GM21619 (cell line): ENCODE measurements around the gene MRM2.
A peak's percentile ranks its signal among the peaks of the same experiment; 100 is the strongest.

Experiments
- ATAC-seq: cut with Tn5 transposase; IDR thresholded peaks from one replicate; pipeline ENCODE4 v1.9.1; 2021; ENCODE audit not compliant: unreplicated experiment

MRM2 gene

GRCh38 chr7:2241580-2242540 is at the start of gene MRM2, which contains the start of gene NUDT1:
MRM2 (minus strand) TSS chr7:2242205; CDS start chr7:2242169, 36 bp downstream.
NUDT1 (plus strand) TSS chr7:2242226; CDS start chr7:2244575, 2,349 bp downstream.
- peak; percentile 57 for ATAC-seq

GRCh38 chr7:2290877-2291276 is 48.9 kb upstream of the MRM2 start:
- ATAC-seq = no peak

DNA sequence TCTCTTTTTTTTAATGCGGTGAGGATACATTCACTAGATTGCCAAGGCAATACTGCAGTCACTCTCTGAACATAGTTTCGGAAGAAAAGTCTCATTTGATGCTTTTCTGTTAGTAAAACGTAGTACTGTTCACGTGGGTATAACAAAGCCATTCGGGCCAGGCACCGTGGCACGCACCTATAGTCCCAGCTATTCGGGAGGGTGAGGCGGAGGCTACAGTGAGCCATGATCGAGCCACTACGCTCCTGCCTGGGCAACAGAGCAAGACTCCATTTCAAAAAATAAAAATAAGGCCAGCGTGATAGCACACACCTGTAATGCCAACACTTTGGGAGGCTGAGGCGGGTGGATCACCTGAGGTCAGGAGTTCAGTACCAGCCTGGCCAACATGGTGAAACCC is 47.6 kb upstream of the MRM2 start:
- ATAC-seq = no peak

GRCh38 chr7:2289111-2289586 is 47.1 kb upstream of the MRM2 start:
- ATAC-seq = no peak

GRCh38 chr7:2288503-2288902 is 46.5 kb upstream of the MRM2 start:
- ATAC-seq = peak; percentile 82

DNA sequence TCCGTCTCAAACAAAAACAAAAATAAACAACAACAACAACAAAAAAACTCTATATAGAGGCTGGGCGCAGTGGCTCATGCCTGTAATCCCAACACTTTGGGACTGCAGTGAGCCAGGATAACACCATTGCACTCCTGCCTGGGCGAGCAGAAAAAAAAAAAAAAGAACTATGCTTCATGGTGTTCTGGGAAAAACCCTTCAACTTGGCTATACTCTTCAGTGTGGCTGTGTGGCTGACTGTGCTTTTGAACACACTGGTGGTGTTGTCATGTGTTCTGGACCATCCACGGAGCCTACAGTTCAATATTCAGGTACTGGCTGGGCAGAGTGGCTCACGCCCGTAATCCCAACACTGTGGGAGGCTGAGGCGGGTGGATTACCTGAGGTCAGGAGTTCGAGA is 45.7 kb upstream of the MRM2 start:
- no peak for ATAC-seq

DNA sequence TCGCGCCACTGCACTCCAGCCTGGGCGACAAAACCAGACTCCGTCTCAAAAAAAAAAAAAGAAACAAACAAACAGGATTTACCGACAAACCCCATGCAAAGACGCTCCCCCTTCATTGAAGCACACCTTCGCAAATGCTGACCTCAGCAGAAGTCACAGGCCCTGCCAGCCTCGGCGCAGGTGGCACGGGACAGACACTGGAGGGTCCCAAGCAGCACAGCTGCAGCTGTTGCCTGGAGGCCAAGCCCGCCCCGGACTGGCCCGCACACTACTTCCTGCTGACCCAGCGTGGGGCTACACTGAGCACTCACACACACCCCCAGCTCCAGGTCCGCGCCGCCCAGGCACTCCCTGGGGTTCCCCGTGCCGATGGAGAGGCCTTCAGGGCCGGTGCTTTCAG is 41.1 kb upstream of the MRM2 start:
- ATAC-seq = no peak

GRCh38 chr7:2282185-2282751 is 40.3 kb upstream of the MRM2 start:
- ATAC-seq = no peak

GRCh38 chr7:2281541-2281940 is 39.5 kb upstream of the MRM2 start:
- ATAC-seq = no peak

DNA sequence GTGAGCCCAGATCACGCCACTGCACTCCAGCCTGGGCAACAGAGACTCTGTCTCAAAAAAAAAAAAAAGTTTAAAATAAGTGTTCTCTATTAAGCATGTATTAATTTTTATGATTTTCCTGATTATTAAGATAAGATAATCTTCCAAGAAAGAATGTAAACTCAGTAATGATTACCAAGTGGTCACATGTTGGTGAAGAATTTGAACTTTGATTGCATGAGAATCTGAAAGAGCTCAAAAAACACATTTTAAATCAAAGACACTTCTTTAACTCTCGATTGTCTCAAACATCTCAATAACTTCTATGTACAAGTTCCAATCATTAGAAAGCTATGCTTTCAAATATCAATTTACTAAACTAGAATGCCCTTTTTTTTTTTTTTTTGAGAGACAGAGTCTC is 38.4 kb upstream of the MRM2 start:
- ATAC-seq = no peak

DNA sequence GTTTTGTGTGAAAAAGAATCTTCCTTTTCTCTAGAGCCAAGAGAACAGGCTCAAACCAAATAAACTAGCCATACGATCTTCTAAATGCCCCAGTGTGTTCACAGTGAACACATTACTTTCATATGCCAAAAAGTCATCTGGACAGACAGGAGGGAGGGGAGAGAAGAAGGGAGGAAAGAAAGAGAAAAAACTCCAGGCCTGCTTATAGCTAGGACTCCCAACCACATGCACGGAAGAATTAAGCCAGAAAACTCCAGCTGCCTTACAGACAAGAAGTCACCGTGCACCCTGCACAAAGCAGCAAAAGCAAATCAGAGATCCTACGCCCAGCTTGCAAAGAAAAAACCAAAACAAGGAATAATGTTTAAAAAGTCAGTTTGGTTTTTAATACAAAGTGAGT is 37.9 kb upstream of the MRM2 start:
- no peak for ATAC-seq

- no peak for ATAC-seq
These were observed 36.0 kb upstream of the MRM2 start for GRCh38 chr7:2278026-2278425.

GRCh38 chr7:2276107-2276506 is 34.1 kb upstream of the MRM2 start:
- ATAC-seq = no peak

DNA sequence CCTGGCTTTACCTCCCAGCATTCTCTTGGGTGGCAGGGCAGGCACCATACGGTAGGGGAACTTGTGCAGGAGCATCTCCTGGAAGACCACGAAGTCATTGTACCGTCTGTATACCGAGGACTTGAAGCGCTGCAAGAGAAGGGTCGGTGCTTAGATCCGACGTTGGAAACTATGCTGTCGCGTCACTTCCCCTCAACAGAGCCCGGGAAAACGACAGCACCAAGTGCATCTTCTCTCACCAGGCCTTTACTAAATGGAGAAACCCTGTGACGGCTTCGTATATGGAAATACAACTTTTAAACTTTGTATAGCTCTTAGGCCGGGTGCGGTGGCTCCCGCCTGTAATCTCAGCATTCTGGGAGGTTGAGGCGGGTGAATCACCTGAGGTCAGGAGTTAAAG is 33.1 kb upstream of the MRM2 start:
- no peak for ATAC-seq

DNA sequence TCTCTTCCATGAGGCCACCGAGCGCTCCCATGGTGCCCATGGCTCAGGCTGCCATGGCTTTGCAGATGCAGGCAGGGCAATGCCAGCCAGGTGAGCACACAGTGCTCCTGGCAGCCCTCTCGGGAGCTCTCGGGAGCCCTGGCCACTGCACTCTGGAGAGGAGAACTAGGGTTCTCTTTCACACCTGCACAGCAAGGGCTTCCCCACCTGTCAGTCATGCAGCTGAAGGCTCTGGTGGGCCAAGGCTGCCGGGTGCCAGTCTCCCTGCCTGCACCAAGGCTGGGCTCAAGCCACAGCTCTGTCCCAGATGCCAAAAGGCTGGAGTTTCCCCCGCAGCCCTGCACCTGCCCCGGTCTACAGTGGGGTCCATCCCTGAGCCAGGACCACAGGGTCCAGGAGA is 32.7 kb upstream of the MRM2 start:
- no peak for ATAC-seq

DNA sequence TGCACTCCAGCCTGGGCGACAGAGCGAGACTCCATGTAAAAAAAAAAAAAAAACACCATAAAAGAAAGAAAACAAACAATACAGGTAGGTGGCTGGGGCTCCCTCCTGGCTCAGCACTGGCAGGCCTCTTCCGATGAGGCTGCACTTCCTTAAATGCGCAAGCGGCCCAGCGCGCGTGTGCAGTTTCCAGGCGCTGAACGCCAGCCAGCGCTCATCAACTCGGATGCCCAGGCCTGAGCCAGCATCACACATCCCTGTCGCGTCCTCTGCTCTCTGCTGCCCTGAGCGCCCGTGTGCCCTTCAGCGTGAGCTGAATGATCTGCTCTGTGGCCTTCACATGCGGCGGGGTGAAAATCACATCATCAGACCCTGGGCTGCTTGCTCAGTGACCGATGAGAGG is 31.9 kb upstream of the MRM2 start:
- no peak for ATAC-seq

DNA sequence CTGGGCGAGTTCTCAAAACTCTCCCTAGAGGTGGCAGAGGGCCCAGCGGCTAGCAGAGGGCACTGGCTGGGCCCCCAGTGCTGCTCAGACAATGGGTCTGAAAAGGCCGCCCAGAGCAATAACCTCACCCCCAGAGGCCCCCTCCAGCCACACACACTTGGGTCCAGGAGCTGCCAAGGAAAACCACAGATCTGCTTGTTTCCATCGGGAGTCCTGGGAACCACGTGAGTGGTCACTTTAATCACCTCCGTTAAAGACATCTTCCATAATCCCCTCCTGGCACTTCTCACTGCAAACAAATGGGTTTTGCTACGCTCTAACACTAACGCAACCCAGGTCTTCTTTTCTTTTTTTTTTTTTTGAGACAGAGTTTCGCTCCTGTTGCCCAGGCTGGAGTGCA is 30.0 kb upstream of the MRM2 start:
- ATAC-seq = no peak

DNA sequence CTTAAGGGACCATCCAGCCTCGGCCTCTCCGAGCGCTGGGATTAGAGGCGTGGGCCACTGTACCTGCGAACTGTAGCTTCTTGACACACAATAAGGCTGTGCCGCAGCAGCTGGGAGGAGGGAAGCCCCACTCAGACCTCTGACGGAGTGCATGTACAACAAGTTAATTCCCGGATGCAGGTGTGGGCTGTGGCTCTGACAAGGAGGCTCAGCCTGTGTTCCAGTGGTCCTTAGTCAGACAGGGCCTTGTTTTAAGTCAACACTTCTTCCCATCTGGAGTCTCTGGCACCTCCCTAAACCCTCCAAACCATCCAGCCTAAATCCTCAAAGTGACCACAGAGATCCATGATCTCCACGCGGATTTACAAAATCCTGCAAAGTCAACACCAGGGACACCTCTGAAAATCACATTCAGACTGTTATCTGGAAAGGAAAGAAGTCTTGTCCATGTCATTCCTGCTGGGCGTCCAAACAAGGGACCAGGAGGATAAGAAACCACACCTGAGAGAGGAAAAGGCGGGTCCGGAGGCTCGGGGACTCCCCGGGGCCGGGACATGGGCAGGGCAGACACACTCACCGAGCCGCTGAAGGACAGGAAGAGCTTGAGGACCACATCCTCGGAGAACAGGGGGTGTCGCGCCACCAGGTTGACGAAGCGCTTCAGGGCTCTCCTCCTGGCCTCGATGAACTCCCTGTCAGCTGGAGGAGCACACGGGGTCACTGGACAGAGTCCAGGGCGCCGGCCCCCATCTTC is 29.4 kb upstream of the MRM2 start:
- ATAC-seq = no peak

DNA sequence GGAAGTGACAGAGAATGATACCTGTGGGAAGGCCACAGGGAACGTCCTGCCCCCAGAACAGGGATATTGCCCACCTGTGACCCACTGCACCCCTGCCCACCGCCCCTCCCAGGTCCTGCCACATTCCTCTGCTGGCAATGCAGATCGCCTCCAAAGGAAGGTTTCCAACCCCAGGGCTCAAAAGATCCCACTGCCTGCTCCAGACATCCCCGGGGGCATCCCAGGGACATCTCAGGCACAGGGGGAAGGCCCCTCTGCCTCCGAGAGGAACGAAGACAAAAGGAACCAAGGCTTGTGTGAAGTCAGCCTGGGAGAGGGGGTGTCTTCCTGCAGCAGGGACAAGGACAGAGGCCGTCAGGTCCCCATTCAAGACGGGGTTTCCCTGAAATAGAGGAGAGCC is 28.5 kb upstream of the MRM2 start:
- ATAC-seq = no peak

DNA sequence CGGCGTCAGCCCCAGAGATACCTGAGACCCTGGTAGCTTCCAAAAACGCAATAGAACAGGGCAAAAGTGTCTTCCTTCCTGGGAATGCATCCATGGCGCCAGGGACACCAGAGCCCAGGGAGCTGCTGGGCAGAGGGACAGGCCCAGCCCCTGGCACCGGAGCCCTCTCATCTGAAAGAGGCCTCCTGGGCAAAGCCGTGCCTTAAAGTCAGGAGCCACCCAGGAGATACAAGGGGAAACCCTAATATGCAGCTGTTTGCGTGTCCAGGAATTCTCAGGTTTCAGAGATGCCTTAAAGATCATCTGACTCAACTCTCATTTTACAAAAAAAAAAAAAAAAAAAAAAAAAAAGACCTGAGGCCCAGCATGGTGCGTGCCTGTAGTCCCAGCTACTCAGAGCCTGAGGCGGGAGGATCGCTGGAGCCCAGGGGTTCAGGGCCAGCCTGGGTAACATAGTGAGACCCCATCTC is 28.0 kb upstream of the MRM2 start:
- ATAC-seq = no peak
